IPS-NIHi11 (cell line): Measurements from ENCODE around the gene ZDHHC3.
"Not testable (repeated sequence)": the region's sequence is repeated elsewhere in the genome, so short reads cannot be mapped to it uniquely, and the experiment has no call there.

ENCODE experiments used
- DNase-seq: peaks from one replicate; pipeline ENCODE4 v3.0.0; 2012; ENCODE audit warnings: mixed read lengths, low spot score

The ZDHHC3 gene

DNA sequence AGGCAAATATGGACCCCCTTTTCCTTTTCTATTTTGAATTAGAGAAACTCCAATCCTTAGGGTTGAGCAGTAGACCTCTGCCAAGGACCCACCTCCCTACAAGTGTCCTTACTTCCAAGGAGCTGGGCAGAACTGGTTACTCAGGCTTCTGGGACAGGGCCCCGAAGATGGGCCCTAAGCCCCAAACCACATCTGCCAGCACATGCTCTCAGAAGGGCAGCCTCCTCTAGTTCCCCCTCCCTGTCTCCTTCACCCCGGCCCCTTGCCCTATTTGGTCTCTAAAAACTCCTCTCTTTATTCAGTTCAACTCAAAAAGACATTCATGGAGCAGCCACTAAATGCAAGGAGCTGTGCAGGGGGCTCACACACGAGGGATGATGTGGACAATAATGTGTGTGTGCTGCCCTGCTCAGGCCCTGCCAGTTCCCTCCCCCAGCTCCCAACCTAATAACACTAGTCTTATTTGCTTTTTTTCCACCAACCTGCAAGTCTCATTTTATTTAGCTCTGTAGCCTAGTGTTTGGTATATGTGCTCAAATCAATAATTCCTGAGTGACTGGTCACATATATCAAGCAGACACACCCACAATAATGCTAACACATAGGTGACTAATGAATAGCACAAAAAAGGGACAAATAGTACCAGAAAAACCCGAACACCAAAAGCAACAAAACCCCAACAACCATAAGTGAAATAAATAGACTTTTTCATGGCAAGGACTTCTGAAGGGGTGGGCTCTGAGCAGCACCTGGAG, 12.2 kb downstream of the ZDHHC3 start:
- DNase-seq, result no peak

DNA sequence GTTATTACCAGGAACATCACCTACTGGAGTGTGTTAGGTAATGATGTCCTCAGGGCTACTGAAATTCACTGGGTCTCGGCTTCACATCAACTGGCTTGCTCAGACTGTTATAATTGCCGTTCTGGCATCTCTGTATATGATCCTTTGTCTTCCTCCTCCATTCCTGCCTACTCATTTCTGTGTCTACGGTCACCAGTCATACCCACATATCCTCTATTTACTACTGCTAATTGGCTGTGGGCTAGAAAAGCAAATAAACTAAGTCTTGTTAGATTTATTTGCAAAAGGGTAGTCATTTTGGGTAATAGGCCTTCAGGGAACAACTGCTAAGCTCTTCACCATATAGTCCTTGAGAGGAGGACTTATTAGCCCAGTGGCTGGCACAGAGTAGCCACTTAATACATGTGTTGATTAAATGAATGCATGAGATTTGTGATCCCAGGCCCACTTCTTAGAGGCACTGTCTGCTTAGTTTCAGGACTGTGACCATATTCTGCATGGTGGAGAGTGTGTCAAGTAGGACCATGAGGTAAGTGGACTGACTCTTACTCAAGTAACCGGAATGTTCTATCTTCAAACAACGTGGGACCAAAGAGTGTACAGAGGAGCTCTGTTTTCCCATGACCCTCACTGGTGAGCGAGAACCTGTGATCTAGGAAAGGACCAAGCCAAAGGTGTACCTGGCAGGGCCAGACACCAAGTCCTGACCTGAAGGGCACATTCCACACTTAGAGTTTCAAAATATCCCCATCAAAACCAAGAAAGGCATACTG, 13.2 kb downstream of the ZDHHC3 start:
- DNase-seq, result no peak

DNA sequence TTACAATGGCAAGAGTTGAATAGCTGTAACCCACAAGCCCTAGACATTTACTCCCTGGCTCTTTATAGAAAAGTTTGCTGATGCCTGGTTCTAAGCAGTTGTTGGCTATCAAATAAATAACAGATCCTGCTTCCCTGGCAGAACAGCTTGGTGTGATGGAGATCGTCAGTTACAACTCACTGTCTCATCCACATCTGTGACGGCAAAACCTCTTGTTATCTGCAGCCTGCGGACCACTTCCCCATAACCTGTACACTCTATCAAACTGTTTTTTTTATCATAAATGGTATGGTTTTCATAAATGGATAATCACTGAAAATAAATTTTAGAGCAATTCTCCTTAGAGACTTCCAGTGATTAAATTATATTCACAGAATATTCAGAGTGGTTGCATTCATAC, 14.1 kb downstream of the ZDHHC3 start:
- DNase-seq, result no peak

DNA sequence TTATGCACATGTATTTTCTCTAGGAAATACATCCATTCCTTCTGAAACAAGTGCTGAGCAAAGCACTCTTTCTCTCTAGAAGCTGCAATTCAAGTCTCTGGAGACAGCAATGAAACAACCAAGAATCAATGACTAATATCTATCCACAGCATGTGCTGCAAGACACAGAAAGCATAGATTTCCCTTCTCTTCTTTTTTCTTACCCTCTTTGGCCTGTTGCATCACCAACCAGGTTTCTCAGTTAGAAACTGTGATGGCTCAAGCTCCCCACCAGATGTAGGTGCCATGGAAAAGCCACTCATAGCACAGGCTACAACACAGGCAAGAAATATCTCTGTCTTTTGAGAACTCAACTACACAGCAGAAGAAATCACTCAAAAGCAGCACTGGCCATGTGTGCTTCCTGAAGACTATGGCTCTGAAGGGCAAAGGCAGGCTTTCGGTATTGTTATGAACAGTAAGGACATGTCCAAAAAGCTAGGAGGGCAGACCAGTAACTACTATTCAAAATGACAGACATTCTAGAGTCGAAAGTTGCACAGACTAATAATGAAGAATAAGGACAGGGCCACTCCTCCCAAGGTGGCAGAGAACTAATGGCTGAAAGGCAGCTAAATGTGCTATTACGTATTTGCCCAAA, 15.5 kb downstream of the ZDHHC3 start:
- DNase-seq, result no peak

DNA sequence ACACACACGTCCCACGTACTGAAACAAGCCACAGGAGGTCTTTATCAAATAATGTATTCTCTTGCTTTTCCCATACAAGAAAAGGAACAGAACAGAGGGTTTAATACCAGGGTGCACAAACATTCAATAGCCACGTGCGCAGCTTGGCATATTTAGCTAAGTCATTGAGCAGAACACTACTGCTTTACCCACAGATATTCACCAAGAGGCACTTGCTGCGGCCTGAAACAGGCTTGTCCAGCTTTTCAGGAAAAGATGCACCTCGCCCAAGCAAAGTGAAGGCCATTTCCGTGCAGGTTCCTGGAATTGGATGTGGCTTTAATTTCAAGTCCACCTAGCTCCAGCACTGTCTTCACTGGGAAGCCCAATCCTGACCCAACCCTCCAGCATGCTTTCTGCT, 17.6 kb downstream of the ZDHHC3 start:
- DNase-seq, result no peak

DNA sequence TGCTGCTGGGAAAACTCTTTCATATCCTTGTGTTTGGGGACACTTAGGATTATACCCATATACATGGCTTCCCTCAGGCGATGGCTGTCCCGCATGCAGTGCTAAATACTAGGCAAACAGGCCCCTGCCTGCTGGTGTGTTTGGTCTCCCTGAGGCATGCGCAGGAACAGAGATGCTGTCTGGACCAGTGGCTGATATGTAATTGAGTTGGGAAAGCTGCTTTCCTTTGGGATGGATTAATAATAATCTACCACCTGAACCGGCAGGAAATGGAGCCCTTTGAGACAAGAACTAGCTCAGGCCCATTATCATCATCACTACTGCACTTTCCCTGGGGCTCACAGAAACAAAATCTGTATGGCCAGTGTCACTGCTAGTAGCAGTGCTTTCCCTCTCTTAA, 18.0 kb downstream of the ZDHHC3 start:
- DNase-seq, result no peak

DNA sequence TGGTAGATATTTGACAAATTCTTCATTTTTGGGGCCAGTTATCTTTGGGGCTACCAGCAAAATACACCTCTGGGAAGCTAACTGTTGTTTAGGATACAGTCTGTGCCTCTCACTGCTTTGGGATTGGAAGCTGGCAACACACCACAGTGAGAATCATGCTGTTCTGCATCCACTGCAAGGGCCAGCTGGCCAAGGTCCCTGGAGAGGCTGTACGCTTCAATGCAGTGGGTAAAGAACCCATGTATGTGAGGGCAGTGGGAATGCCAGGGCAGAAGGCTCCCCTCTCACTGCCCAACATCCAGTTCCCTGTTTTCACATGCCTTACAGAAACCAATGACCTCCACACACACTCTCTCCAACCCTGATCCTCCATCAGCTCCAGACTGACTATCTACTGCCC, 20.1 kb downstream of the ZDHHC3 start:
- DNase-seq, result no peak

DNA sequence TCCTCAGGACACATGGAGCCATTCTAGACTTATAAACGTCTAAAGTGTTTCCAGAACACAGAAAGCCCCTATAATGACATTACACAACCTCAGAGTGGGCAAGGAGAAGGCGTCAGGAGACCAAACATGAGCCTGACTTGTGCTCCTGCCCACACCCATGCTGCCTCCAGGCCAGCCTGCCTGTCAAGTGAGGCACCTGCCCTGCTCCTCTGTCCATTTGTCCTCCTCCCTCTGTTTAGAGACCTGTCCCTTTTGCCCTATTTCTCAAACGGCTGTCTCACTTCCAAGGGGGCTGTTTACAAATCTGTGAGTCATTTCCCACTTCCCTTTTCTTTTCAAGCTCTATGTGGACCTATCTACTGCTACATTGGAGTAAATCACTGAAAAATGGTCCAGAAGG, 21.0 kb downstream of the ZDHHC3 start:
- DNase-seq, result no peak

DNA sequence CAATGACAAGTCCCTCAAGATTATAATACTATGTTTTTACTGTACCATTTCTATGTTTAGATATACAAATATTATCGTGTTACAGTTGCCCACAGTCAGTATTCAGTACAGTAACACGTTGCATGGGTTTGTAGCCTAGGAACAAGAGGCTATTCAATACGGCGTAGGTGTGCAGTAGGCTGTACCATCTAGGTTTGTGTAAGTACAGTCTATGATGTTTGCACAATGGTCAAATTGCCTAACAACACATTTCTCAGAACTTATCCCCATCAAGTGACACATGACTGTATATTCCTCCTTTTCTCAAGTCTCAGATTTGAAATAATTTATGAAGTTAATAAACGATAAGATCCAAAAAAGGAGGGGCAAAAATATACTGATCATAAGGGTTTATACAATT, 21.7 kb downstream of the ZDHHC3 start:
- DNase-seq, result no peak

DNA sequence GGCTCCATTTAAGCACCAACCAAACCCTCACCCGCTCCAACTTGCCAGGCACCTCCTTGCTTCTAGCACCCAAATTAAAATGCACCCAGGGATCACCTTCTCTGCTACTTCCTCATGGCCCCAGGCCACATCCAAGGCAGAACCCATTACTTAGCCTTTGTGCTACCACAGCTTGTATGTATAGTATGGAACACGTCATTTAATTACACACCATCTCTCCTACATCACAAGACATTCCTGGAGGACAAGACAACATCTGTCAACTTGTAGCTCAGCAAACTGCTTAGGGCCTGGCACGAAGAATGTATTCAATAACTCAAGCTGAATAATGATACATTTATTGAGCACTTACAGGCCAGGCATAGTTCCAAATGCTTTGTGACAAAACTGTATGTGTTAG, 23.3 kb downstream of the ZDHHC3 start:
- DNase-seq, result no peak

DNA sequence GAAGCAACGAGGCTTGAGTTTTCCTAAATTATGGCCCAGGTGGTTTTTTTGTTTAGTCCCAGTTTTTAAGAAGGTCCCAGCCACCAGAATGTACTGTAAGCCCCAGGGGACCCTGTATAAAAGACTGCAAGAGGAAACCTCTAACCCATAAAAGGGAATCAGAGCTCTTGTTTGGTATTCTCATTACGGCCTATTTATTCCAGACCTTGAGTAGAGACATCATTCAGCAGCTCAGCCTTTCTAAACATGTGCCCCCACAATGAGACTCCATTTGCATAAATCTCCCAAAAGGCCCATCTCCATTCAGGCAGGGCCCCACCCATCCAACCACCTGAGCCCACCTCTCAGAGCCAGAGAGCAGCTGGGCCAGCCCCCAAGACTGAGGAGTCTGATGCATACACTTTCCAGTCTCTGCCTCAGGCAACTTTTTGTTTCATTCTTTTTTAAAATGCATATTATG, 25.7 kb downstream of the ZDHHC3 start:
- DNase-seq, result peak; percentile 57

DNA sequence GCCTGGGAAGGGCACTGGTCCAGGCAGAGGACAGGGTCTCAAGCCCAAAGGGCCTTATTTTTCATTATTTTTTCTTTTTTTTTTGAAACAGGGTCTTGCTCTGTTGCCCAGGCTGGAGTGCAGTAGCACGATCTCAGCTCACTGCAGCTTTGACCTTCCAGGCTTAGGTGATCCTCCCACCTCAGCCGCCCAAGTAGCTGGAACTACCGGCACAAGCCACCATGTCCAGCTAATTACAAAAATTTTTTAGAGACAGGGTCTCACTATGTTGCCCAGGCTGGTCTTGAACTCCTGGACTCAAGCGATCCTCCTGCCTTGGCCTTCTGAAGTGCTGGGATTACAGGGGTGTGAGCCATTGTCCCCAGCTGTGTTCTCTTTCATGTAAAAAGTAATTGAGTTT, 26.2 kb downstream of the ZDHHC3 start:
- not testable (repeated sequence) for DNase-seq

DNA sequence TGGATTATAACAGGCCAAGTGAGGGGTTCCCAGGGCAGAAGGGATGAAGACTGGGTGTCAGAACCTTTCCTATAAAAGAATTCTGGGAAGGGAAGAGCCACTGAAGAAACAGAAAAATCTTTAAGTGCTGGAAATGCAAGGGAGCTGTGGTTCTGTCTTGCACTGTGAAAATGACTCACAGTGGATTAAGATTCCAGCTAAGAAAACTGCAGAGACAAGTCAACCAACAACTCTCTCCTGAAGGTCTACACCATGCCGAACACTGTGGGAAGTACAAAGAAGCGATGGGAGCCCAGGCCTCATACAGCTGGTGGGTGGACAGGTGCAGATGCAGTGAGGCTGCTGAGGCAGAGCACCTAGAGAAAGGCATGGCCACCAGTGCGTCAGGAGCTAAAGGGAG, 27.7 kb downstream of the ZDHHC3 start:
- DNase-seq, result no peak

DNA sequence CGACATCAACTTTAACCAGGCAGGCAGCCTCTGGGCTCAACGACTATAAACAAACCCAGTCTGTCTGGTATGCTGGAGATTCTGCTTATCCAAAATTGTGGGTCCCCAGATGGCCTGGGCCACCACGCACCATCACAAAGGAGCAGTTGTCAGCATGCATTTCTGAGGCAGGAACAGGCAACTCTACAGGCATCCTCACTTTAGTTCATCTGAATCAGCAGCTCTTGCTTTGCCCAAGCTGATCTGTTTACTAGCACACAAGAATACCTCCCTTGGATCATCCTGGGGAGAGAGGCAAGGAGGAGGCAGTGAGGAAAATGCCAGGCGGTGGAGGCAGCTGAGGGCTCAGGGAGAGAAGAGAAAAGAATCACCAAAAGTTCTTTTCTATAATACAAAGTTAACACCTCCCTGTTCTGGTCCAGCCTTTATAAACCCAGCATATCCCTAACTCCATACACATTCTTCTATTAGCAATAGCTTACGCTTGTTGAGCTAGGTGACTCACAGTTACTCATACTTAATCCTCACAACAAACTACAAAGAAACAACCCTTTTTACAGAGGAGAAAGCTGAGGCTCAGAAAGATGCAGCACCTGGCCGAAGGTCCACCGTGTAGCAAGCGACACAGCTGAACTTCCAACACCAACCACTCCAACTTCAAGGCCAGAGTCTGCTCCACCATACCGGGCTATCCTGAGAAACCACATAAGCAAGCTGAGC, 33.6 kb downstream of the ZDHHC3 start:
- DNase-seq, result no peak

DNA sequence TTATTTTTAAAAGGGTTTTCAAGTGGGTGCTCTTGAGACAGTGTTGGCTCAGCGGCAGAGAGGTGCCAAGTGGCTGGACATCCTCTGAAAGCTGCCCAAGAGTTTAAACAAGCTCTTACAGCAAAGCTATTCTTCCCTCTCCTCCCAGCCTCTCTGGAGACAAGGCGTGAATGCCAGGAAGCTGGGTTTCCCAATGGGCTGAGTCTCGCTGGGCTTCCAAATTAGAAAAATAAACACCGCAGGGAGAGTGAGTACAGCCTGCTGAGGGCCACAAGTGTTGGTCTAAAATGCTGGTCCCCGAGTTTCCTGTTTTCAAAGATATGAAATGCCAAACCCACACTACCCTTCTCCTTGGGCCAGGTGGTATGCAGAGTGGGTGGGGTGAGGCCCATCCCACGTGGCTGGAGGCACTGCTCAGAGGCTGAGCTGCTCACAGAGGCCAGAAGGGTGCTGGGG, 36.4 kb downstream of the ZDHHC3 start:
- no peak for DNase-seq

DNA sequence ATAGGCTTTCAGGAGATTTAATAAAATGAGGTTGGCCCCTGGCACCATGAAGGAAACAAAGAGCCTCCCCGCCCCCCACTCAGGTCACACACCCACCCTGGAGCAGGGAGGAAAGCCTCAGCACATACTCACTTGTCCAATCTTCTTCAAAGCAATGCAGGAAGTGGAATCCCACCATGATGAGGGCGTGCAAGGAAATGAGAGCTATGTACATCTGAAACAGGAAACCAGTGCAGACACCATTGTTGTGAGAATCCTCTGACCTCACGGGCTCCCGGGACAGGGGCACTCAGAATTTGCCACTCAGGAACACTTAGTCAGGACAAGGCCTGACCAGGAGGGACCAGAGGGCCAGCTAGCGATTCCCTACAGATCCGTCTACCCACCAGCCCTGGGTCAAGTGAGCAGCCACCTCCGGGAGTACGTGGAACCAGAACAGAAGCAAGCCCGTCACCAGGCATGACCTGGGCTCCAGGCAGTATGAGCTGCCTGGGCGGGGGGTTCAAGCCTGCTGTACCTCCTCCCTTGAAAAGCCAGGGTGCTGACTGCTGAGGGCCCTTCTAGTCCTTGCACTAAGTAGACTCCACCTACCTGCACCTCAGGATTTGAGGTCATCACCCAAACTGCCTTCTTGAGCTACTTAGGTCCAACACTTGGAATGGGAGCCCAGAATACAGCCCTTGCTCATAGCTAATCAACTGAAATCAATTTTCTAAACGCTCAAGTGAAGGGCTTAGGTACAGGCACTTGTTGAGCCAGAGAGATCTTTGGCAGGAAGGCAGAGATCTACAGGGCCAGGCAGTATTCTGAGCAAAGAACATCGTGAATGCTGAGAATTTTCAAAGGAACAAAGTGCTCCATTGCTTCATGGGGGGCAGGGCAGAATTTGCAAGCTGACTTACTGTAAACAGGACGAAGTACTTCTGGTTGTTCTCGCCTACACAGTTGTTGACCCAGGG, 42.7 kb downstream of the ZDHHC3 start:
- DNase-seq, result no peak

DNA sequence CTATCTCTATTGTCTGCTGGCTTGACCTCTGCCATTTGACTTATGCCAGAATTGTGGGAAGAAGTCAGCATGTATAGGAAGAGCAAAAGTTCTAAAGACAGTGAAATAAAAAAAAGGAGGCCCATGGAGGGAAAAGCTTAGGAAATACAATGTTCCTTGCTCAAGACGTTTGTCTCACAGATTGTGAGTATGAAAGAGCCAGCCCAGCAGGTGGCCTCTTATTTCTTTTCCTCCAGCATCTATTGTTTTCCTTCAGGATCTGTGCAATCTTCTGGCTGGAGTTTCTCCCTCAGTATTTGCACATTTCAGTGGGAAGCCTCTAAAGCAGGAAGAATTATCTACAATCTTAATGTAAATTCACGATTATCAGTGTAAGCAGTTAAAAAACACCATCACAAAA, 43.7 kb downstream of the ZDHHC3 start:
- DNase-seq, result no peak

DNA sequence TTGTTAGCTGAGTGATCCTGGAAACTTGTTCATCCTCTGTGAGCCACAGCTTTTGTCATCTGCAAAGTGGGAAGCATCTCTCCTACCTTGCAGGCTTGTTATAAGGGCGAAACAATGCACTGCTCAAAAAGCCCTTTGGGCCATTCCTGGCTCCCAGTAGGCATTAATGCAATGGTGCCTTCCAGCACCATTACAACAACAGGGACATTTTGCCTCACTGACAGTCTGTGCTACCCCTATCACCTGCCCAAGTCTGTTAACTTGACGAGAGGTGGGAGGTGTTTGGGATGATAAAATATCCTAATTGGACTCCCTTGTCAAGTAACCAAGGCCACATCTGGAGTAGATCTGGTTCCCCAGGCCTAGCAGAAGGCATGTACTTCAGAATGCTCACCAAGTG, 44.2 kb downstream of the ZDHHC3 start:
- DNase-seq, result no peak

DNA sequence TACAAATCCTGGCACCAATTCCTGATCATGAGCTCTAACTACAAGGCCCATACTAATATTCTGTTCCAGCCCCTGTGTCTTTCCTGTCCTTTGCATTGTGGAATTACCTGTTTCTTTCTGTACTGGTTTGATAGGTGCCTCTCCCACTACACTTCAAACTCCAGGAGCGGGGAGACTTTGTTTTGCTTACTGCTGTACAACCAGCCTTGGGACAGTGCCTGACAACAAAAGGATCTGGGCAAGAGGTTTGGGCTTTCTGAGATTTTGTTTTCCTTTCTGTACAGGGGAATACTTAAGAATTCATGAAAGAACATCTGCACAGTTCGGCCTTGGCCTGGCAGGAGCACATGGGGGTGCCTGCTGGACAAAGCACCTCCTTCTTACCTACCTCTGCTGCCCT, 45.1 kb downstream of the ZDHHC3 start:
- DNase-seq, result no peak

DNA sequence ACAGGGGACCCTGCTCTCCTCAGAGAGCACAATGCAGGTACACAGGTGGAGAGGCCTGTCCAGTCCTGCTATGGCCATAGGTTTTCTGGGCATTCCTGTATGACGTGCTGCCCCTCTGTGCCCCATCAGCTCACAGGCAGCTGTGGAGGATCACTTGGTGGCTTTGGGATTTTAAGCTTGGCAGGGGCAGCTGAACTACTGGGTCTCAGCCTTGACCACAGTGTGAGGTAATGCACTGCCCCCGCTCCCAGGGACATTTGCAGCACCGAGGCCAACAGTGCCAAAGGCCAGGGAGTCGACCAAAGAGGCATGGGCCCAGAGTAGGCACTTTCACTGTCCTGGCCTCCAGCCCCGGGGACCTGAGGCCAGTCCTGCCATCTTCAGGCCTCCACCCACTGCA, 46.2 kb downstream of the ZDHHC3 start:
- DNase-seq, result no peak

DNA sequence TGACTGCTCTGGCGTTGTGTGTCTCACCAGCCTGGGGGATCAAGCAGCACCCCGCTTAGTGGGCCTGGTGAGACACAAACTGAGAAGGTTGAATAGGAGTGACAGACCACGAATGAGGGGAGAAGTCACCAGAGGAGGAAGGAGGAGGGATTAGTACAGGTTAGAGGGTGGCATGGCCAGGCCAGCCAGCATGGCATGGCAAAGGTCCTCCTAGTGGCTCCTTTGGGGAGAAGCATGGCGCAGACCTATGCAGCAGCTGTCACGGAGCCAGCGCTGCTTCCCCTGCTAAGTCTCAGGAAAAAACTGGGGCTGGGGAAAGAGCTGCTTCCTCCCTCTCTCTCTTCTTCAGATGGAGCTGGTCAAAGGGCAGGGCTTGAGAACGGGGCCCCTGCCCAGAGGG, 48.6 kb downstream of the ZDHHC3 start:
- no peak for DNase-seq
